ENCODE data around the gene ZNF792.

Gene ZNF792

GRCh38 chr19:34953092-34953491, 10.9 kb downstream of the ZNF792 start:
- no peak for DNase-seq
- Histone ChIP-seq H3K9ac (ENCODE audit: low read depth, low read length) (no peak overlapping the region), H3K36me3 (ENCODE audit: insufficient read depth, low read length) (peaks cover 19% of the 10 kb centered on the region), H3K79me2 (ENCODE audit: insufficient read depth, low read length) (no peaks in the 10 kb centered on the region), H3K4me1 (ENCODE audit: insufficient read depth, low read length) (no peaks in the 10 kb centered on the region), H3K4me2 (ENCODE audit: insufficient read depth, low read length) (no peak overlapping the region), H3K4me3 (ENCODE audit: low read depth in 1 of 2, low read length in 2 of 2) (no peak overlapping the region), H3K27me3 (ENCODE audit: insufficient read depth, low read length, poor library complexity) (no peaks in the 10 kb centered on the region), H3K27ac (ENCODE audit: low read length) (no peak overlapping the region), H4K20me1 (ENCODE audit: insufficient read depth, low read length) (no peaks in the 10 kb centered on the region), H2AFZ (ENCODE audit: low read depth, low read length) (no peak overlapping the region), H3K9me3 (ENCODE audit: insufficient read depth, low read length, severe bottlenecking) (peaks cover 36% of the 10 kb centered on the region)
- TF ChIP-seq CTCF (IDR thresholded peaks at IDR 0.05; ENCODE audit: borderline replicate concordance, extremely low read depth, low read length, poor library complexity, severe bottlenecking) (no peak), EZH2 (IDR thresholded peaks at IDR 0.05; ENCODE audit: borderline replicate concordance, low read depth, low read length, severe bottlenecking) (no peak)
- ATAC-seq (ENCODE audit: insufficient read depth, low read depth): no peak

- no peaks in the 10 kb centered on the region for H3K27me3 ChIP-seq (ENCODE audit: insufficient read depth, low read length, poor library complexity)
- H3K79me2 ChIP-seq (ENCODE audit: insufficient read depth, low read length): no peaks in the 10 kb centered on the region
- H3K4me2 ChIP-seq (ENCODE audit: insufficient read depth, low read length): no peak overlapping the region
- no peak for DNase-seq
- H3K9me3 ChIP-seq (ENCODE audit: insufficient read depth, low read length, severe bottlenecking): peaks cover 7% of the 10 kb centered on the region
- no peak overlapping the region for H3K27ac ChIP-seq (ENCODE audit: low read length)
- H2AFZ ChIP-seq (ENCODE audit: low read depth, low read length): no peak overlapping the region
- no peaks in the 10 kb centered on the region for H4K20me1 ChIP-seq (ENCODE audit: insufficient read depth, low read length)
- H3K4me1 ChIP-seq (ENCODE audit: insufficient read depth, low read length): no peaks in the 10 kb centered on the region
- no peak overlapping the region for H3K4me3 ChIP-seq (ENCODE audit: low read depth in 1 of 2, low read length in 2 of 2)
- H3K36me3 ChIP-seq (ENCODE audit: insufficient read depth, low read length): peaks cover 9% of the 10 kb centered on the region; the same call in 1 of the 2 replicates
- H3K9ac ChIP-seq (ENCODE audit: low read depth, low read length): no peak overlapping the region
- TF ChIP-seq CTCF (IDR thresholded peaks at IDR 0.05; ENCODE audit: borderline replicate concordance, extremely low read depth, low read length, poor library complexity, severe bottlenecking) (no peak), EZH2 (IDR thresholded peaks at IDR 0.05; ENCODE audit: borderline replicate concordance, low read depth, low read length, severe bottlenecking) (no peak)
- no peak for ATAC-seq (ENCODE audit: insufficient read depth, low read depth)
Observed at GRCh38 chr19:34943861-34944573, 20.0 kb downstream of the ZNF792 start.

- Histone ChIP-seq H3K9ac (ENCODE audit: low read depth, low read length) (no peak overlapping the region), H4K20me1 (ENCODE audit: insufficient read depth, low read length) (no peaks in the 10 kb centered on the region), H3K4me2 (ENCODE audit: insufficient read depth, low read length) (no peak overlapping the region), H3K9me3 (ENCODE audit: insufficient read depth, low read length, severe bottlenecking) (peaks cover 7% of the 10 kb centered on the region), H3K4me3 (ENCODE audit: low read depth in 1 of 2, low read length in 2 of 2) (no peak overlapping the region), H2AFZ (ENCODE audit: low read depth, low read length) (no peak overlapping the region), H3K27ac (ENCODE audit: low read length) (no peak overlapping the region), H3K4me1 (ENCODE audit: insufficient read depth, low read length) (no peaks in the 10 kb centered on the region), H3K36me3 (ENCODE audit: insufficient read depth, low read length) (peaks cover 11% of the 10 kb centered on the region; the same call in 1 of the 2 replicates), H3K27me3 (ENCODE audit: insufficient read depth, low read length, poor library complexity) (no peaks in the 10 kb centered on the region), H3K79me2 (ENCODE audit: insufficient read depth, low read length) (no peaks in the 10 kb centered on the region)
- TF ChIP-seq EZH2 (IDR thresholded peaks at IDR 0.05; ENCODE audit: borderline replicate concordance, low read depth, low read length, severe bottlenecking): no peak
- no peak for TF ChIP-seq CTCF (IDR thresholded peaks at IDR 0.05; ENCODE audit: borderline replicate concordance, extremely low read depth, low read length, poor library complexity, severe bottlenecking)
- ATAC-seq (ENCODE audit: insufficient read depth, low read depth) (no peak), DNase-seq (no peak)
Observed at GRCh38 chr19:34938886-34939285, 25.1 kb downstream of the ZNF792 start.
